DMS79 (cell line): ENCODE data around the gene CDHR5.
"Not testable (repeated sequence)": the region's sequence is repeated elsewhere in the genome, so short reads cannot be mapped to it uniquely, and the experiment has no call there.

Source experiments
- DNase-seq: peaks from one replicate; lab custom pipeline; 2025; lab: John Stamatoyannopoulos, UW

CDHR5 gene

GRCh38 chr11:624705-625635 is at the start of gene CDHR5:
Gene CDHR5 (minus strand): TSS chr11:624955. CDS start chr11:624902, 53 bp downstream.
- DNase-seq, result no peak

GRCh38 chr11:674406-674805 is 49.7 kb upstream of the CDHR5 start:
- DNase-seq, result no peak

GRCh38 chr11:673866-674265 is 49.1 kb upstream of the CDHR5 start:
- no peak for DNase-seq

GRCh38 chr11:665704-666281 is 41.0 kb upstream of the CDHR5 start:
- DNase-seq, result no peak

- DNase-seq, result no peak
Measured at GRCh38 chr11:665062-665703, 40.4 kb upstream of the CDHR5 start.

GRCh38 chr11:662689-663274 is 38.0 kb upstream of the CDHR5 start:
- DNase-seq, result no peak

- DNase-seq, result no peak
Measured at GRCh38 chr11:660681-661444, 36.1 kb upstream of the CDHR5 start.

- no peak for DNase-seq
Measured at GRCh38 chr11:660281-660680, 35.5 kb upstream of the CDHR5 start.

GRCh38 chr11:659532-660085 is 34.9 kb upstream of the CDHR5 start:
- DNase-seq, result no peak

GRCh38 chr11:657691-658126 is 33.0 kb upstream of the CDHR5 start:
- DNase-seq, result no peak

GRCh38 chr11:656866-657265 is 32.1 kb upstream of the CDHR5 start:
- DNase-seq, result no peak

GRCh38 chr11:656426-656825 is 31.7 kb upstream of the CDHR5 start:
- DNase-seq, result no peak

GRCh38 chr11:655036-655726 is 30.4 kb upstream of the CDHR5 start:
- DNase-seq, result no peak

- DNase-seq, result not testable (repeated sequence)
Measured at GRCh38 chr11:654444-654843, 29.7 kb upstream of the CDHR5 start.

- no peak for DNase-seq
Measured at GRCh38 chr11:653837-654236, 29.1 kb upstream of the CDHR5 start.

- DNase-seq, result not testable (repeated sequence)
Measured at GRCh38 chr11:653136-653535, 28.4 kb upstream of the CDHR5 start.

- DNase-seq, result no peak
Measured at GRCh38 chr11:650482-650881, 25.7 kb upstream of the CDHR5 start.

- DNase-seq, result not testable (repeated sequence)
Measured at GRCh38 chr11:647672-648158, 23.0 kb upstream of the CDHR5 start.

- DNase-seq, result no peak
Measured at GRCh38 chr11:646214-646613, 21.5 kb upstream of the CDHR5 start.

- no peak for DNase-seq
Measured at GRCh38 chr11:645536-645935, 20.8 kb upstream of the CDHR5 start.
